GM21576 (cell line): ENCODE results near the gene INTS4.
"Not testable (repeated sequence)": the region's sequence is repeated elsewhere in the genome, so short reads cannot be mapped to it uniquely, and the experiment has no call there.

Experiments
- ATAC-seq: cut with Tn5 transposase; IDR thresholded peaks from one replicate; pipeline ENCODE4 v1.9.1; 2021; ENCODE audit warnings: mild to moderate bottlenecking, moderate library complexity; ENCODE audit not compliant: unreplicated experiment

The INTS4 gene

DNA sequence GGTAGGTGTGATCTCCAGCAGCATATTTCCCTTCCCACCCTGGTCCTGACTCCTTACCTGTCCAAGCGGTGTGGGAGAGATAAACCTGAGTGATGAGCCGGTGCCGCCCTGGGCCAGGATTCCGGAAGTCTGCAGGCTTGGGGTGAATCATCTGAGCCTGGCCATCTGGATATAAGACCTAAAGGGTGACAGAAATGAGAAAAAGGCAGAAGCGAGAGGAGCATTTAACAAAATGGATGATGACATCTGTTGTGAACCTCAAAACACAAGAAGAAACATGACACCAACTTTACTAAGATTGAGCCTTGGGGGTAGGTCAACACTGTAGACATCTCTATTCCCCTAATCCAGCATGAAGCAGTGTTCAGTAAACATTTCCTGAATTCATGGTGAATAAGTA lies 110.7 kb downstream of the INTS4 start:
- ATAC-seq: no peak

GRCh38 chr11:77882396-77882795 lies 112.1 kb downstream of the INTS4 start:
- ATAC-seq: no peak

DNA sequence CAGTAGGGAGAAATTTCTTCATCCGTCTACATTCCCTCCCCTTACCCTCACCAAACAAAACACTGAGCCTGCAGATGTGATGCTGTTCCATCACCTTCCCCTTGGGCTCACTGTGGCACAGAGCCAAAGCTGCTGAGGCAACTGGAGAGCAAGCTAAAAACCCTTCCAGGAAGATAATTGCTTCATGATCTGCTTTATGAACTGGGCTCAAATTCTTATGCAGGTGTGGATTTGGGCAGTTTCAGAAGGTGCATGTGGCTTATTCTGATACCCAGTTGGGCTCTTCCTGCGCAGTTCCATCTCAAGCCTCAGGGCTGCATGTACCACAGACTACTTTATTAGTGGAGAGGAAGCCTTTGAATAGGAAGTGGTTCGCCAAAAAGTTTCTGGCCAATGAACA lies 115.2 kb downstream of the INTS4 start:
- ATAC-seq: peak; percentile 58

- ATAC-seq: not testable (repeated sequence)
Measured at GRCh38 chr11:77878247-77878646, 116.2 kb downstream of the INTS4 start.

- no peak for ATAC-seq
Measured at GRCh38 chr11:77876045-77876444, 118.4 kb downstream of the INTS4 start.

GRCh38 chr11:77874206-77874605 lies 120.3 kb downstream of the INTS4 start:
- no peak for ATAC-seq

DNA sequence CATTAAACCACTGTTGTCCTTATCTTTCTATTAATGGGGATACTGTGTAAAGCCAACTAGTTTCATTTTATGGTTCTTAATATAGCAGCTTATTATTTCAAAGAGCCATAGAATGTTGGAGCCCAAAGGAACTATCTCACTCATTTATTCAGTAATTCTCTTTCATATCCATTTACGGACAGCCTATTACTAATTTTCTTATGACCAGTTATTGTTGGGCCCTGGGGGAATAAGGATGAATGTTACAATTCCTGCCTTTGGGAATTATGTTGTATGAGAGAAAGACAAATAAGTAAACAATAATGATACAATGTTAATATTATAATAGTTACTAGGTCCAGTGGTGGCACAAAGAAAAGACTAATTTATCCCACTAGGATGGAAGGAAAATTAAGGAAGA lies 121.1 kb downstream of the INTS4 start:
- no peak for ATAC-seq

DNA sequence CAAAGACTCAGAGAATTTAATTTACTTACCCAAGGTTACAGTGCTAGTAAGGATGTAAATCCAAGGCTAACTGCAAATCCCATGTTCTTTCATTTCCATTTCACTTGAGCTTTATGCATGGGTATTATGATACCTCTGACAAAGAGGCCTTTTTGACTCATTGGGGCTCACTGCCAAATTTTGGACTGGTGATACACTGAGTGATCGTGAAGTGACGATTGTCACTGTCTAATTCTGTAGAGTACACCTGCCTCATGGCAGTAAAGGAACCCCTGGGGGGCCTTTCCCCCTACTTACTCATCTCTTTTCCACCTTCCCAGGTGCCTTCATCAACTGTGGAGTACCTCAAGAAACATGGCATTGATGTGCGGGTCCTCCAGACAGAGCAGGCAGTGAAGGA lies 122.6 kb downstream of the INTS4 start:
- ATAC-seq: no peak

DNA sequence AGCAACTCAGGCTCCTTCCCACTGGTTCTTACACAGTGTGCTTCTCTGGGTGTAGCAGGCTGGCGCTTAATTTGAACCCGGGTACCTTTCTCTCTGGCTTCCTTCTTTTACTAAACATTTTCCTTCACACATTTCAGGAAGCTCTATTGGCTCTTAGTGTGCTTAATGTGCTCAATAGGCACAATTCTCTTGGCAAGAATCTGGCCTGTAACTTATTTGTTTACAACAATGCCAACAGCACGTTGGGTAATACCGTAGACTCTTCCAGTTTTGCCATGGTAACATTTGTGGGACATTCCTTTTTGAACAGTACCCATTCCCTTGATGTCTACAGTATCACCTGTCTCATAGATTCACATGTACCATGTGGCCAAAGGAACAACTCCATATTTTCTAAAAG lies 125.7 kb downstream of the INTS4 start:
- no peak for ATAC-seq

- ATAC-seq: no peak
Measured at GRCh38 chr11:77866336-77866735, 128.1 kb downstream of the INTS4 start.

DNA sequence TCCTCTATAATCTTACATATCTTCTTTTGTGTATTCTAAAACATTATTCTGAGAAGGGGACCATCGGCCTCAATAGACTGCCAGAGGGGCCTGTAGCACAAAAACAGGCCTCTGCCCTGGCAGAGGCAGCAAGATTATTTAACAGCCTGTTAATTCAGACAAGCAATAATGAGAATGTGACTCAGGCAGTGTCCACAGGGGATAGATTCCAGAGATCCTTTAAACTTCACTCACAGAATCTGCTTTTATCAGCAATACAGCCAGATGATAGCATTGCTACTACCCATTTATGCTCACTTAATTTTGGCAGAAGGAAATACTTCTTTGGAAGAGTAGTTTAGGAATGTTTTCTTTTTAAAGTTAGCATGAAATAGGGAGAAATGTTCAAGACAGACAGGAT lies 128.7 kb downstream of the INTS4 start:
- no peak for ATAC-seq

GRCh38 chr11:77861444-77861843 lies 133.0 kb downstream of the INTS4 start:
- not testable (repeated sequence) for ATAC-seq

- ATAC-seq: not testable (repeated sequence)
Measured at GRCh38 chr11:77857906-77858457, 136.5 kb downstream of the INTS4 start.

DNA sequence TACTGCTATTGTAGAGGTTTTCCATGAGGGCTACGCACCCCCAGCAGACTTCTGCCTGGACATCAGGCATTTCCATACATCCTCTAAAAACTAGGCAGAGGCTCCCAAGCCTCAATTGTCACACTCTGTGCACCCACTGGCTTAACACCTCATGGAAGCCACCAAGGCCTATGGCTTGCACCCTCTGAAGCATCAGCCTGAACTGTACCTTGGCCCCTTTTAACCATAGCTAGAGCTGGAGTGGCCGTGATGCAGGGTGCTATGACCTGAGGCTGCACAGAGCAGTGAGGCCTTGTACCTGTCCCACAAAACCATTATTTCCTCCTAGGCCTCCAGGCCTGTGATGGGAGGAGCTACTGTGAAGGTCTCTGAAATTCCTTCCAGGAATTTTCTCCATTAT lies 139.6 kb downstream of the INTS4 start:
- no peak for ATAC-seq

- no peak for ATAC-seq
Measured at GRCh38 chr11:77851503-77851902, 143.0 kb downstream of the INTS4 start.

DNA sequence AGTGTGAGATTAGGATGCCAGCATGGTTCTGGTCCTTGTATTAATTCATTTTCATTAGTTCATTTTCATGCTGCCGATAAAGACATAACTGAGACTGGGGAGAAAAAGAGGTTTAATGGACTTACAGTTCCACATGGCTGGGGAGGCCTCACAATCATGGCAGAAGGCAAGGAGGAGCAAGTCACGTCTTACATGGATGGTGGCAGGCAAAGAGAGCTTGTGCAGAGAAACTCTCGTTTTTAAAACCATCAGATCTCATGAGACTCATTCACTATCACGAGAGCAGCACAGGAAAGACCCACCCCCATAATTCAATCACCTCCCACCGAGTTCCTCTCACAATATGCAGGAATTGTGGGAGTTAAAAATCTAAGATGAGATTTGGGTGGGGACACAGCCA lies 150.8 kb downstream of the INTS4 start:
- not testable (repeated sequence) for ATAC-seq

GRCh38 chr11:77842441-77843121 lies 151.9 kb downstream of the INTS4 start:
- no peak for ATAC-seq

DNA sequence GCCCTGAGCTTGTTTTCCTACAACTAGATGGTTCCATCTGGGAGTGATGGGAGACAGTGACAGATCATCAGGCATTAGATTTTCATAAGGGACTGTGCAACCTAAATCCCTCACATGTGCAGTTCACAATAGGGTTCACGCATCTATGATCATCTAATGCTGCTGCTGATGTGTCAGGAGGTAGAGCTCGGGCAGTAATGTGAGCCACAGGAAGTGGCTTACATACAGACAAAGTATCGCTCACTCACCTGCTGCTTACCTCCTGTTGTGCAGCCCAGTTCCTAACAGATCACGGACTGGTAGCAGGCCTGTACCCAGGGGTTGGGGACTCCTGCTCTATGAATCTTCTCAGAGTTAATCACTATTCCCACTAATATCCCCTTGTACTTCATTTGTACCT lies 161.2 kb downstream of the INTS4 start:
- no peak for ATAC-seq

- no peak for ATAC-seq
Measured at GRCh38 chr11:77828926-77829325, 165.5 kb downstream of the INTS4 start.
